B cell (primary cell): ENCODE measurements around the gene TBX4. TPM values are rescaled to one million over a fixed set of nuclear protein-coding genes. Genes with fewer than 3 reads are reported as not detected.
"Not testable (repeated sequence)": the region's sequence is repeated elsewhere in the genome, so short reads cannot be mapped to it uniquely, and the experiment has no call there.

Experiments
- ATAC-seq: fragments of 200-7000 bp; cut with Tn5 transposase; one replicate; pipeline ENCODE4 v1.10.0; 2021; ENCODE audit warnings: low read depth, mild to moderate bottlenecking, moderate number of reproducible peaks, moderate library complexity
- CTCF ChIA-PET: fragments of 350-600 bp; sonication (Branson Sonifier 250); formaldehyde crosslinking; loops from one replicate; lab custom pipeline; 2021; ENCODE audit warnings: antibody characterized with exemption, inconsistent platforms; lab: Charles Lee
- POLR2A ChIA-PET: fragments of 350-600 bp; sonication (Branson Sonifier 250); formaldehyde crosslinking; loops from one replicate; lab custom pipeline; 2021; ENCODE audit warnings: antibody characterized with exemption; lab: Charles Lee
- DNase-seq: peaks from one replicate; pipeline ENCODE4 v3.0.0; 2013
- H2AFZ ChIP-seq: 2 replicates; pipeline ENCODE4 v1.6.1; 2012; ENCODE audit warnings: mild to moderate bottlenecking, low read depth, low read length; ENCODE audit not compliant: insufficient read depth, poor library complexity, severe bottlenecking
- H3K27ac ChIP-seq, 2 donors: 1 replicate in 1 of 2; 2 replicates in 1 of 2; pipeline ENCODE4 v1.5.1; 2012 to 2013; ENCODE audit warnings: low read length in 2 of 2, mild to moderate bottlenecking in 2 of 2, moderate library complexity in 1 of 2
- H3K27me3 ChIP-seq, 4 experiments: fragments of 200-600 bp in 1 of 4; sonication (generic) in 1 of 4; replicated peaks in 1 of 4; 1 replicate in 2 of 4; 2 replicates in 2 of 4; pipeline versions ENCODE4 v1.6.1 to v1.7.0; 2013 to 2016; ENCODE audit warnings: low read length in 3 of 4, mild to moderate bottlenecking in 2 of 4, mixed read lengths in 1 of 4, moderate library complexity in 1 of 4; ENCODE audit not compliant: insufficient read depth in 4 of 4, control insufficient read depth in 3 of 4; ENCODE audit errors: control extremely low read depth in 1 of 4
- H3K36me3 ChIP-seq, 2 experiments: replicated peaks in 1 of 2; 1 replicate in 1 of 2; 2 replicates in 1 of 2; pipeline versions ENCODE4 v1.6.1 to v1.7.1; 2013; ENCODE audit warnings: low read length in 1 of 2; ENCODE audit not compliant: insufficient read depth in 2 of 2, control insufficient read depth in 1 of 2; ENCODE audit errors: control extremely low read depth in 1 of 2, extremely low read depth in 1 of 2
- H3K4me1 ChIP-seq, 2 donors: fragments of 200-600 bp in 1 of 2; sonication (generic) in 1 of 2; 1 replicate in 1 of 2; 2 replicates in 1 of 2; pipeline versions ENCODE4 v1.5.1 to v1.6.1; 2013 to 2017; ENCODE audit warnings: low read length in 2 of 2; ENCODE audit not compliant: control insufficient read depth in 2 of 2, insufficient read depth in 2 of 2
- H3K4me2 ChIP-seq: replicated peaks from 2 replicates; pipeline ENCODE3; 2012; ENCODE audit warnings: mild to moderate bottlenecking, low read depth, low read length; ENCODE audit not compliant: poor library complexity, severe bottlenecking
- H3K4me3 ChIP-seq, 5 experiments: fragments of 200-600 bp in 1 of 5; sonication (generic) in 1 of 5; 1 replicate in 3 of 5; 2 replicates in 2 of 5; pipeline versions ENCODE4 v1.5.1 to v1.7.0; 2011 to 2016; ENCODE audit warnings: low read length in 4 of 5, mild to moderate bottlenecking in 4 of 5, low read depth in 2 of 5, control low read depth in 1 of 5, moderate library complexity in 1 of 5; ENCODE audit not compliant: insufficient read depth in 1 of 5; ENCODE audit errors: control extremely low read depth in 1 of 5, extremely low read depth in 1 of 5
- H3K79me2 ChIP-seq: fragments of 200-600 bp; sonication (generic); one replicate; pipeline ENCODE4 v1.6.0; 2016; ENCODE audit warnings: low read length; ENCODE audit not compliant: control insufficient read depth, insufficient read depth
- H3K9ac ChIP-seq: fragments of 200-600 bp; sonication (generic); 2 replicates; pipeline ENCODE4 v1.6.1; 2017; ENCODE audit warnings: mild to moderate bottlenecking, low read length, moderate library complexity
- H3K9me3 ChIP-seq, 3 donors: one replicate each; pipeline versions ENCODE4 v1.6.1 to v1.7.1; 2013; ENCODE audit warnings: low read length in 2 of 3; ENCODE audit not compliant: control insufficient read depth in 2 of 3, insufficient read depth in 1 of 3; ENCODE audit errors: control extremely low read depth in 1 of 3
- H4K20me1 ChIP-seq: 2 replicates; pipeline ENCODE4 v1.6.0; 2012; ENCODE audit warnings: mild to moderate bottlenecking, low read length; ENCODE audit not compliant: insufficient read depth, control insufficient read depth, poor library complexity, severe bottlenecking
- H3K27ac Mint-ChIP-seq: one replicate; pipeline ENCODE4 v1.8.0; 2021; ENCODE audit warnings: mixed read lengths
- H3K27me3 Mint-ChIP-seq: one replicate; pipeline ENCODE4 v1.8.0; 2021; ENCODE audit warnings: mixed read lengths
- H3K4me1 Mint-ChIP-seq: one replicate; pipeline ENCODE4 v1.8.0; 2021; ENCODE audit warnings: mixed read lengths
- H3K4me3 Mint-ChIP-seq: one replicate; pipeline ENCODE4 v1.8.0; 2021; ENCODE audit warnings: mixed read lengths
- H3K9me3 Mint-ChIP-seq: one replicate; pipeline ENCODE4 v1.8.0; 2022; ENCODE audit warnings: mixed read lengths; ENCODE audit not compliant: insufficient read depth
- CTCF ChIP-seq: fragments of 200-600 bp; IDR thresholded peaks from one replicate; pipeline ENCODE4 v1.8.0; 2022; ENCODE audit warnings: antibody characterized with exemption, mild to moderate bottlenecking
- EZH2 ChIP-seq: IDR thresholded peaks from 2 replicates; pipeline ENCODE4 v1.6.1; 2012; ENCODE audit warnings: borderline replicate concordance, low read depth, mild to moderate bottlenecking, moderate library complexity, low read length; ENCODE audit not compliant: insufficient read depth, poor library complexity, severe bottlenecking
- WGBS: methylation state at CpG from one replicate; pipeline ENCODE4 v1.1.5; 2013; ENCODE audit warnings: missing lambda C conversion rate; ENCODE audit not compliant: insufficient coverage; 5-methylcytosine and 5-hydroxymethylcytosine counted together
- intact Hi-C: fragments of 100-400 bp; cut with micrococcal nuclease; formaldehyde crosslinking; loops from one replicate; pipeline ENCODE4 v1.10.0; 2022
- polyA plus RNA-seq: library from polyadenylated mRNA; depleted of rRNA; stranded (reverse); fragments of >200 nt; gene quantifications from 2 replicates; pipeline ENCODE4 v1.2.3, GENCODE V29; 2012
- total RNA-seq, 2 donors: library from RNA; stranded (reverse); fragments of 120-200 nt in 1 of 2; gene quantifications; 1 replicate in 1 of 2; 2 replicates in 1 of 2; pipeline versions ENCODE4 v1.2.3 to v1.2.4, GENCODE V29; 2013 to 2022

The TBX4 gene
- total and polyA plus RNA-seq, 2 donors (not counting 1 experiment from before 2014, with no cell fraction given), result not detected

GRCh38 chr17:61508912-61509311 is 56.7 kb downstream of the TBX4 start:
- H3K4me3 ChIP-seq, result no peak overlapping the region
- H3K27me3 ChIP-seq, result peaks cover 0 to 4% (median 1%) of the 10 kb centered on the region in 4 experiments
- ATAC-seq (no peak), DNase-seq (no peak)
- no peaks in the 10 kb centered on the region for H3K79me2 ChIP-seq
- no peaks in the 10 kb centered on the region for H3K4me1 ChIP-seq
- Mint-ChIP-seq H3K9me3 (no peaks in the 10 kb centered on the region), H3K4me1 (no peaks in the 10 kb centered on the region), H3K27me3 (peaks cover 48% of the 10 kb centered on the region), H3K27ac (no peak overlapping the region), H3K4me3 (no peak overlapping the region)
- no CpG with 5 or more reads among the region's 5 CpGs for WGBS
- H3K4me2 ChIP-seq, result no peak overlapping the region
- CTCF ChIA-PET, result no interaction called here
- H3K9me3 ChIP-seq, result no peaks in the 10 kb centered on the region
- no peak overlapping the region for H3K27ac ChIP-seq
- H2AFZ ChIP-seq, result no peak overlapping the region
- intact Hi-C loops, result no loop called here
- no peaks in the 10 kb centered on the region for H3K36me3 ChIP-seq
- no peak overlapping the region for H3K9ac ChIP-seq
- POLR2A ChIA-PET, result no interaction called here
- TF ChIP-seq CTCF (no peak), EZH2 (no peak)
- H4K20me1 ChIP-seq, result no peaks in the 10 kb centered on the region

- H3K9ac ChIP-seq, H3K4me3 Mint-ChIP-seq, intact Hi-C loops, H3K27me3 ChIP-seq, H3K9me3 ChIP-seq, H3K4me2 ChIP-seq, H3K27ac Mint-ChIP-seq, CTCF ChIA-PET, POLR2A ChIA-PET, H3K79me2 ChIP-seq, ATAC-seq, H3K4me1 ChIP-seq, H3K4me3 ChIP-seq, H2AFZ ChIP-seq, H3K36me3 ChIP-seq, H3K9me3 Mint-ChIP-seq, DNase-seq, H3K27ac ChIP-seq, H3K4me1 Mint-ChIP-seq, H4K20me1 ChIP-seq: not testable (repeated sequence)
- WGBS, result no CpG with 5 or more reads among the region's 5 CpGs
- peaks cover 45% of the 10 kb centered on the region for H3K27me3 Mint-ChIP-seq
These were observed 57.2 kb downstream of the TBX4 start for GRCh38 chr17:61509454-61509853.
